GM19452 (cell line): ENCODE data around the gene FCHO1.
"Not testable (repeated sequence)": the region's sequence is repeated elsewhere in the genome, so short reads cannot be mapped to it uniquely, and the experiment has no call there.

Experiments used
- ATAC-seq: cut with Tn5 transposase; IDR thresholded peaks from one replicate; pipeline ENCODE4 v1.9.1; 2021; ENCODE audit not compliant: unreplicated experiment

Gene FCHO1

DNA sequence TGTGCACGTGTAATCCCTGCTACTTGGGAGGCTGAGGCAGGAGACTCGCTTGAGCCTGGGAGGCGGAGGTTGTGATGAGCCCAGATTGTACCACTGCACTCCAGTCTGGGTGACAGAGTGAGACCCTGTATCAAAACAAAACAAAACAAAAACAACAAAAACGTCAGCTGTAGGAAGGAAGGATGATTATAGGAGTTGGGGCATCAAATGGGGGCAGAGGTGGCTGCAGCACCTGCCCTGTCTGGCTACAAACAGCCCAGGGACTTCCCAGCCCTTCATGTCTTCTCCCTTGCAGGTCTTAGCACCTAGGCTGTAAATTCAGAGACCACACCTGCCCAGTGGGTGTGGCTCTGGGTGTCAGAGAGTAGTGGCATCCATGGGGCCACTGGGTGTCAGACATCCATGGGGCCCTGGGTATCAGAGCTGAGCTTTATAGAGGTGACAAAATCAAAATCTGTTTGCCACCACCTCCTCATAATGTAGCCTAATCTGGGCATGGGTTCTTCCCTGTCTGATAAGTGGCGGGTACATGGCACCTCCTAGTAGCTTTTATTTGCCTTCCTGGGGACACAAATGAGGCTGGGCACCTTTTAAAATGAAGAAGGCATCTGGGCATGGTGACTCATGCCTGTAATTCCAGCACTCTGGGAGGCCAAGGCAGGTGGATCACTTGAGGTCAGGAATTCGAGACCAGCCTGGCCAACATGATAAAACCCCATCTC is 38.9 kb downstream of the FCHO1 start:
- no peak for ATAC-seq

DNA sequence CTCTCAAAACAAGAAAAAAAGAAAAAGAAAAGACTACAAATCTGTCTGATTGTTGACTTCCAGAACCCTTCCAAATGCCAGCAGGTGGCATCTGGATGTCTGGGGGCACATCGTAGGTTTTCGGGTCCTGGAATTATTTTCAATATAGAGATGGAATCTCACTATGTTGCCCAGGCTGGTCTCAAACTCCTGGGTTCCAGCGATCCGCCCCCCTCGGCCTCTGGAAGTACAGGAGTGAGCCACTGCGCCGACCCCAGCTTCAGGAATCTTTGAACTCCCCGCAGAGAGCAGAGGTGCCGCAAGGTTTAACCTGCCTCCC is 43.1 kb downstream of the FCHO1 start:
- no peak for ATAC-seq

DNA sequence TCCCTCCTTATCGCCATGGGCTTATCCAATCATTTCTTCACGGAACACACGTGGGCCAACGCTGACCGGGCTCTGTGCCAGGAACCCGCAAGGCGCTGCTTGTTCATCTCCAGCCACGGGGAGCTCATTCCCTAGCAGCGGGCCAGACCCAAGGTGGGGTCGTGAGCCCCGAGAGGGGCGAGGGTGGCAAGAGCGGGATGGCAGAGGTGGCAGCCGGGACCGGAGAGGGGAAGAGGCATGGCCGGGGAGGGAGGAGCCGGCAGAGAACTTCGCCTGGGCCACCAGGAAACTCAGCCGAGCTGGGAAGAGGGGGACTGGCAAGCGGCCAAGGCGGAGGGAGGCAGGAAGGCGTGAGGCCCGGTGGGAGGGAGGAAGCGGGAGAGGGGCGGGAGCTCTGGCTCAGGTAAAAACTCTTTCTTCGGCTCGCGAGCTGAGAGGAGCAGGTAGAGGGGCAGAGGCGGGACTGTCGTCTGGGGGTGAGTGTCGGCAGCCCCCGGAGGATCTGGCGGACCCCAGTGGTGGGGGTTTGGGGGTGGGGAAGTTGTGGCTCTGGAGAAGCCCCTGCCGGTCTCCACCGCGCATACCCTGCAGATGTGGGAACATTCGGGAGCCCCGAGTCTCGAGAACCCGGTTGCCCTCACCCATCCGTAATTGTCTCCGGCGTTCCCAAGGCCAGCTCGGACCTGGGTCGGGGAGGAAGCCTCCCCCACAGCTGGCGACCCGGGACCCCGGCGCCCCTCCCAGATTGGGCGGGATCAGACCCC is 43.6 kb downstream of the FCHO1 start, which contains the start of gene B3GNT3:
TSS of gene B3GNT3 (plus strand) at position 408 of the 764 bp plus-strand sequence. CDS start 12,670 bp downstream, outside the sequence.
- ATAC-seq: no peak

DNA sequence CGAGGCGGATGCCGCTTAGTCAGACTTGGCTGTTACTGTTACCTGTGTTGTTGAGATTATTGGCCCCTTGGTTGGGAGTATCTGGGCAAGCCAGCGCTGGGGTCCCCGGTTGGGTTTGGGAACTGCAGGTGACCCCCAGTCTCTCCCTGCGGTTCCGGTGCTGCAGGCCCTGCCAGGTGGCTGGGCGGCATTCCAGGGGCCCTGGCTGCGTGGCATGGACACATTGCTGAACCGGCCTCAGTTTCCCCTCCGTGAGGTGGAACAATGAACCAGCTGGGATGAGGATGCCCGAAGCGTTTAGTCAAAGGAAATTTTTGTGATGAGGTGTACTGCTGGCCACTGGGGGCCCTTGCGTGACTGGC is 44.2 kb downstream of the FCHO1 start:
- ATAC-seq: no peak

DNA sequence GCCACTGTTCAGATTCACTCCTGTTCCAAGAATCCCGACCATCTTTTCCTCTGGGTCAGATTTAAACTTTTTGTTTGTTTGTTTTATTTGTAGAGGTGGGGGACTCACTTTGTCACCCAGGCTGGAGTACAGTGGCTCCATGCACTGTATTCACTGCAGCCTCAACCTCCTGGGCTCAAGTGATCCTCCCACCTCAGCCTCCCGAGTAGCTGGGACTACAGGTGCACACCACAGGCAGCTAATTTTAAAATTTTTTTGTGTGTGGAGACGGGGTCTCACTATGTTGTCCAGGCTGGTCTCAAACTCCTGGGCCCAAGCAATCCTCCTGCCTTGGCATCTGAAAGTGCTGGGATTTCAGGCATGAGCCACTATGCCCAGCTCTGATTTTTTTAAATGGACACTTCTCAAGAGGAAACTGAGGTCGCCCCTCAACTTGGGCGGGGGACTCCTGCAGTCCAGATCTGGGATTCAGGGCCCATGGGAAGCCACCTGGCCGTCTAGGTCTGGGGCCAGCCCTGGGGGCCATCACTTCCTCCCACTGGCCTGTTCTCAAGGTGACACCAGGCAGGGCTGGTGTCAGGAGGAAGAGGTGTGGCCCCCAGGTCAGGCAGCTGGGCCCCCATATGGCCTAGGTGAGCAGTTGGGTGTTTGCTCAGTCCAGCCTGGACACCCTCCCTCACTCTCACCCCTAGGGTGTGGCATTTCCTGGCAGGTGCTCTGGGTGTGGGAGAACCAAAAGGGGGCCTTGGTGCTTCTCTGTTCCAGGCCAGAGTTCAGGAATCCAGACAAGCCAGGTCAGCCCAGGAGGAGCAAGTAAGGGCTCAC is 44.9 kb downstream of the FCHO1 start:
- no peak for ATAC-seq

DNA sequence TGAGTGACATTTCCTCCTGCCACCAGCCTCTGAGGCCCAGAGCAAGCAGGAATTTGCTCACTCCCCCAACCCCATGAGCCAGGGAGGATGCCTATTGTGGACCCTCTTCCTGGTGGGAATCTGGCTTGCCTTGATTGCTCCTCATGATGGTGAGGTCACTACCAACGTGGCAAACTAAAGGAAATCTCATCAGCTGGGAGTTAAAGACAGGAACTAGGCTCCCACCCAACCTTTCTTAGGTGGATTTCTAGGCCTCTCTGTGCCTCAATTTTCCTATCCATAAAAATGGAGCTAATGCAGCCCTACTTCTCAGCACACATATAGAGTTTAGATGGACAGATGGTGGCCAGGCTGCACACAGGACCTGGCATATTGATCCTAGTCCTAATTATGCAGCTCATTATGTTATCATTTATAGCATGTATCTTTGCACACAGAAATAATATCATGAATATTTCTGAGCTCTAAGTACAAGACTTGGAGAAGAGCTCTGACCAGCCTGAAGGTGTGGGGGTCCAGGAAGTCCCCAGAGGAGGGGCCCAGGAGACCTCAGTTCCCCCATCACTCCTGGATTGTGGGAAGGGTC is 45.7 kb downstream of the FCHO1 start:
- no peak for ATAC-seq

DNA sequence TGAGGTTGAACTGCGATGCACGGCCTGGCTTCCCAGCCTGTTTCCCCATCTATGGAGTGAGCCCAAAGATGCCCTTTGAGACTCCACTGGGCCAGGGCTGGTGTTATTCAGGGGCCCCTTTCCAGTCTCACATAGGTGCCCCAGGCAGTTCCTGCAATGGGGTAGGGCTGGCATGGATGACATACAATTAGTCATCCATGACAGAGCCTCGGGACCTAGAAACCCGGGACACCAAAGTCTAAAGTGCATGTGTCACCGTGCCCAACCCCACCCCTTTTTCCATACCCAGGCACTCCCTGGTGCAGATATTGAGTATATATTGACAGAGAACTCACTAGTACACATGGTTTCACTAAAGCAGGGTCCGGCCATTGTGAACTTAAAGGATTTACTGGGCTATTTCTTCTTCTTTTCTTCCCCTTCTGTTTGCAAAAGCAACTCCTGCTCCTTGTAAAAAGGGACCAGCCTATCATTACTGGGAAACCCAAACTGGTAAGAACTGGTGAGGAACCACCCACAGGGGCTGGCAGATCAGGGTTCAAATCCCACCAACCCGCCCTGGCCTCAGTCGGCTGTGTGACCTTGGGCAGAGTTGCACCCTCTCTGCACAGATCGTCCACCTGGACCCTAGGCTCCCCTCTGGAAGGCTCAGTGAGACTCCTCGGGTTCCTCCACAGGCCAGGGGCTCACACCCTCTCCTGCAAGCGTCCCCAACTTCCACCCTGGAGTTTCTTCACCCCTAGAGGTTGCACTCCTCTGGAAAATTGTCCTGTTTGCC is 46.3 kb downstream of the FCHO1 start:
- ATAC-seq: no peak

DNA sequence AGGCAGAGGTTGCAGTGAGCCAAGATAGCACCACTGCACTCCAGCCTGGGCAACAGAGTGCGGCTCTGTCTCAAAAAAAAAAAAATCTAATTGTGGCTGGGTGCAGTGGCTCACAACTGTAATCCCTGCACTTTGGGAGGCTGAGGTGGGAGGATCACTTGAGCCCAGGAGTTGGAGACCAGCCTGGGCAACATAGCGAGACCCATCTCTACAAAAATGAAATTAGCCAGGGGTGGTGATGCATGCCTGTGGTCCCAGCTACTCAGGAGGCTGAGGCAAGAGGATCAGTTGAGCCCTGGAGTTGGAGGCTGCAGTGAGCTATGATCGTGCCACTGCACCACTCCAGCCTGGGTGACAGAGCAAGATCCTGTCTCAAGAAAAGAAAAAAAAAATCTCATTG is 47.3 kb downstream of the FCHO1 start:
- not testable (repeated sequence) for ATAC-seq

DNA sequence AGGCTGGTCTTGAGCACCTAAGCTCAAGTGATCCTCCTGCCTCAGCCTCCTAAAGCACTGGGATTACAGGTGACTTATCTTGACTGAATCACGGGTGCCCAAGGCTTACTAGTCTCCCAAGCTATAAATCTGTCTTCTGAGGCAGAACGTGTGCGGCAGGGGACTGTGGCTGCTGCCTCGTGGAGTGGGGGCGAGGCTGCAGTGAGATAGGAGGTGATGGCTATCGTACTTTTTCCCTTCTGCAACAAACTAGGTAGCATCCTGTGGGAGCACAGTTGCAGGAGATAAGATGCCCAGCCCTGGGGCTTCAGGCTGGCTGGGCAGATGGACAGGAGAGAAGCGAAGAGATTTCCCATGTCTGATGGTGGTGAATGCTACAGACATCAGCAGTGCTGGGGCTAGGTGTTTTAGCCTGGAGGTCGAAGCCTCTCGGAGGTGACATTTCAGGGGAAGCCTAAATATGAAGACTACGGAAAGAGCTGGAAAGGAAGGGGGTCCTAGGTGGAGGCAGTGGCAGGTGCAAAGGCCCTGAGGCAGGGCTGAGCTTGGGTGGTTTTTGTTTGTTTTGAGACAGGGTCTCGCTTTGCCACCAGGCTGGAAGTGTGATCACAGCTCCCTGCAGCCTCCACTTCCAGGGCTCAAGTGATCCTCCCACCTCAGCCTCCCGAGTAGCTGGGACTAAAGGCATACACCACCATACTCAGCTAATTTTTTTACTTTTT is 51.0 kb downstream of the FCHO1 start:
- no peak for ATAC-seq

DNA sequence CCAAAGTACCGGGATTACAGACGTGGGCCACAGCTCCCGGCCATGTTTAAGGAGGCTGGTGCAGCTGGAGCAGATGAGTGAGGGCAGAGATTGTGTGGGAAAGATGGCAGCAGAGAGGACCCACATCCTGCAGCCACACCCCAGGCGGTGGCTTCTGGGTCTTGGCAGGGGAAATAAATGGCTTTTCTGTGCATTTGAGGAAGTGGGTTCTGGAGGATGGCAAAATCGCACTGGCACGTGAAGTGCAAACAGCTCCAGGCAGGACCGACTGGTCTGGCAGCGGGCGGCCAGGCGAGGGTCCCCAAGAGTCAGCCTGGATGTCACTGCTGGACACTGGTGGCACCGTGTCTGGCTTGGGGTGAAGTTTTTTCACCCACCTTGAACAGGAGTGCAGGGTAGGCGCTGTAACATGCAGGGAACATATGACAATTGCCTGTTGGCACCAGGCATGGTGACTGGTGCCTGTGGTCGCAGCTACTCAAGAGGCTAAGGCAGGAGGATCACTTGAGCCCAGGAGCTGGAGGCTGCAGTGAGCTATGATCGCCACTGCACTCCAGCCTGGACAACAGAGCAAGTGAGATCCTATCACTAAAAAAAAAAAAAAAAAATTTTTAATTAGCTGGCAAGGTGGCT is 52.1 kb downstream of the FCHO1 start:
- no peak for ATAC-seq

DNA sequence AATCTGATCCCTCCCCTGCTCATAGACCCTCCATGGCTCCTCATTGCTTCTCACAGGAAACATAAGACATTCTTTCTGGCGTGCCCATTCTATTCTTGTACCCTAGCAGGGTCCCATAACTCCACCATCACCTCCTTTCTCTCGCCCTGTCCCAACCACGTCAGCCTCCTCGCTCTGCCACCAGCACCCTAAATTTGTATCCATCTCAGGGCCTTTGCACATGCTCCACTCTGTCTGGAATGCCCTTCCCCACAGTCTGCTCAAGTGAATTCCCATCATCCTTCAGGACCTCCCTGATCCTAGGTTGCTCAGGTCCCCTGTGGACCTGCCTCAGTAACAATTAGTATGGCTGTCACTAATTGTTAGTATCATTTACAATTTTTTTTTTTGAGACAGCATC is 54.1 kb downstream of the FCHO1 start:
- no peak for ATAC-seq

DNA sequence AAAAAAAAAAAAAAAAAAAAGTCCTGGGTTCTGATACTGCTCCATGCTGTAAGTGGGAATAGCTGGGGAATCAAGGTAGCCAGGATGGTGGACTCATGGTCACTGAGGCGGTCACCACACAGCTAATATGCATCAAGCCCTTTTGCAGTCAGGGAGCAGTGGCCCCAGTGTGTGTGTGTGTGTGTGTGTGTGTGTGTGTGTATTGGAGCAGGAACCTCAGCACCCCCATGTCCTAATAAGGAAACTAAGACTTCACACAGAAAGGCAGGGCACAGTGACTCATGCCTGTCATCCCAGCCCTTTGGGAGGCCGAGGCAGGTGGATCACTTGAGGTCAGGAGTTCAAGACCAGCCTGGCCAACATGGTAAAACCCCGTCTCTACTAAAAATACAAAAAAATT is 55.7 kb downstream of the FCHO1 start:
- no peak for ATAC-seq

DNA sequence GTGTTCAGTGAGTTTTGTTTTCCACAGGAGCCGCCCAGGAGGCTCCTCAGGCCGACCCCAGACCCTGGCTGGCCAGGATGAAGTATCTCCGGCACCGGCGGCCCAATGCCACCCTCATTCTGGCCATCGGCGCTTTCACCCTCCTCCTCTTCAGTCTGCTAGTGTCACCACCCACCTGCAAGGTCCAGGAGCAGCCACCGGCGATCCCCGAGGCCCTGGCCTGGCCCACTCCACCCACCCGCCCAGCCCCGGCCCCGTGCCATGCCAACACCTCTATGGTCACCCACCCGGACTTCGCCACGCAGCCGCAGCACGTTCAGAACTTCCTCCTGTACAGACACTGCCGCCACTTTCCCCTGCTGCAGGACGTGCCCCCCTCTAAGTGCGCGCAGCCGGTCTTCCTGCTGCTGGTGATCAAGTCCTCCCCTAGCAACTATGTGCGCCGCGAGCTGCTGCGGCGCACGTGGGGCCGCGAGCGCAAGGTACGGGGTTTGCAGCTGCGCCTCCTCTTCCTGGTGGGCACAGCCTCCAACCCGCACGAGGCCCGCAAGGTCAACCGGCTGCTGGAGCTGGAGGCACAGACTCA is 56.5 kb downstream of the FCHO1 start:
- ATAC-seq: no peak

DNA sequence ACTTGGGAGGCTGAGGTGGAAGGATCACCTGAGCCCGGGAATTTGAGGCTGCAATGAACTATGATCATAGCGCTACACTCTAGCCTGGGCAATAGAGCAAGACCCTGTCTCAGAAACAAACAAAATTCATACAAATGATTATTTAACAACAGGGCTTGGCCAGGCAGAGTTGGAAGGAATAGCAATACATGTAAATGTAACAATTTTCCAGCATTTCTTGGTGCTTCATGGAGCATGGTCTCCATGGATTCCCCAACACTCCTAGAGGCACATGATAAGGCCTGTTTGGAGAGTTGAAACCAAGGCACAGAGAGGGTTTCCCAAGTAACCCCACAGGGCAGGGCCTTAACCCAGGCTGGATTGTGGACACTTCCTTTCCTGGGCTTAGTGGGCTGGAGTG is 59.8 kb downstream of the FCHO1 start:
- ATAC-seq: no peak

DNA sequence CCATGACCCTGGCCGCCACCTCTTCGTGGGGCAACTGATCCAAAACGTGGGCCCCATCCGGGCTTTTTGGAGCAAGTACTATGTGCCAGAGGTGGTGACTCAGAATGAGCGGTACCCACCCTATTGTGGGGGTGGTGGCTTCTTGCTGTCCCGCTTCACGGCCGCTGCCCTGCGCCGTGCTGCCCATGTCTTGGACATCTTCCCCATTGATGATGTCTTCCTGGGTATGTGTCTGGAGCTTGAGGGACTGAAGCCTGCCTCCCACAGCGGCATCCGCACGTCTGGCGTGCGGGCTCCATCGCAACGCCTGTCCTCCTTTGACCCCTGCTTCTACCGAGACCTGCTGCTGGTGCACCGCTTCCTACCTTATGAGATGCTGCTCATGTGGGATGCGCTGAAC is 60.4 kb downstream of the FCHO1 start:
- ATAC-seq: no peak

DNA sequence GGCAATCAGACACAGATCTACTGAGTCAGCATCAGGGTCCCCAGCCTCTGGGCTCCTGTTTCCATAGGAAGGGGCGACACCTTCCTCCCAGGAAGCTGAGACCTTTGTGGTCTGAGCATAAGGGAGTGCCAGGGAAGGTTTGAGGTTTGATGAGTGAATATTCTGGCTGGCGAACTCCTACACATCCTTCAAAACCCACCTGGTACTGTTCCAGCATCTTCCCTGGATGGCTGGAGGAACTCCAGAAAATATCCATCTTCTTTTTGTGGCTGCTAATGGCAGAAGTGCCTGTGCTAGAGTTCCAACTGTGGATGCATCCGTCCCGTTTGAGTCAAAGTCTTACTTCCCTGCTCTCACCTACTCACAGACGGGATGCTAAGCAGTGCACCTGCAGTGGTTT is 60.8 kb downstream of the FCHO1 start:
- no peak for ATAC-seq

DNA sequence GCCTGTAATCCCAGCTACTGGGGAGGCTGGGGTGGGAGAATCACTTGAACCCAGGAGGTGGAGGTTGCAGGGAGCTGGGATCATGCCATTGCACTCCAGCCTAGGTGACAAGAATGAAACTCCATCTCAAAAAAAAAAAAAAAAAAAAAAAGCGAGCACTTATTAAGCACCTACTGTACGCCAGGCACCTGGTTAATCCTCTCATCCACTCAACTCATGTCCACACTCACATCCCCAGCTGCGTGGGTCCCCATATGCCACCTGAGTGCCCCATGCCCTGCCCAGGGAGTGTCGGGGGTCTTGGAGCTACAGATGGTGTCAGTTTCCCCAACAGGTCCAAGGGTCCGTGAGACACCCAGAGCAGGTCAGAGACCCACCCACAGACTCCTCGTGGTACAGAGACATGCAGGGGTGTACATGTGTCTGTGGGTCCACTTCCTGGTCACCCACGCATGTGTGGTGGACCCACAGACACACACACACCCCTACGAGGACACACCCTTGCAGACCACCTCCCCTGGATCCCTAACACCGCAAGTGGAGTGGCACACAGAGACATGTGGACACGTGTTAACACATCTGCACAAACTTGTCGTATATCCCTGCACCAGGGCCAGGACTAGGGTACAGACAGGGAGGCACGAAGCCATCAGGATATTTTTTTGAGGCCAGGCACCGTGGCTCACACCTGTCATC is 66.5 kb downstream of the FCHO1 start:
- no peak for ATAC-seq

DNA sequence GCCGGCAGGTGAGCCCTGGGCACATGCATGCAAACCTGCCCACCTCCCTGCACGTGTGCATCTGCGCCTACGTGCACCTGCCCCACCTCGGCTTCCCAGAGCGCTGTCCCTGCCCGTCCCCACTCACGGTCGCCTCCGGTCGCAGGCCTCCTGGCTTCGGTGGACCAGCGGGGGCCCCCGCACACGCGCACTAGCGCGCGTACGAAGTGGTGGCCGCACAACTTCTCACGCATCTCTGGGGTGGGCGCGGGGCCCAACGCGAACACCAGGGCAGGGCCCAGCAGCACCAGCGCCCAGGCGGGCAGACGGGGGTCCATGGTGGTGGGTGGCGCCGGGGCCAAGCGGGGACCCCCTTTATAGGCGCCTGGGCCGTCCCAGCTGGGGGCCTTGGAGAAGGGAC is 69.9 kb downstream of the FCHO1 start, which contains the start of gene INSL3:
TSS of gene INSL3 (minus strand) at position 330 of the 400 bp plus-strand sequence. CDS start at position 317, 13 bp downstream.
- no peak for ATAC-seq

DNA sequence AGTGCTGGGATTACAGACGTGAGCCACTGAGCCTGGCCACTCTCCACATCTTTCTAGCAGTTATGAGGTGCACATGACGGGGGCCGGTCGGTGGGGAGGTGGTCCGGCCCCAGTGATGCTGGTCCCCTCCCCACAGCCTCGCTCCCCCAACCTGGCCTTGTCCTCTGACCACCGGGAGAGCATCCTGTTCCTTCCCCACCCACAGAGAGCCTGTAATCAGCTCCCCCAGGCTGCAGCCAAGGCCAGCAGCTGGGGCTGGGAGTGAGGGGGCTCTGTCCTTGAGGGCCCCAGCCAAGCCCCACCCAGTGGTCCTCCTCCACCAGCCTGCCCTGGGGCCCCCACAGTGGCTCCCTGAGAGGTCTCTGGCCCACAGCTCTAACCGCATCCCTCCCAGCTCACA is 73.1 kb downstream of the FCHO1 start:
- ATAC-seq: no peak
